SK-N-SH treated with all-trans-retinoic acid at 6 μM for 48 hours (cell line): ENCODE measurements around the gene FAM228B.
"Not testable (repeated sequence)": the region's sequence is repeated elsewhere in the genome, so short reads cannot be mapped to it uniquely, and the experiment has no call there.

Source experiments
- ATAC-seq: fragments of 200-7000 bp; cut with Tn5 transposase; 3 replicates; pipeline ENCODE4 v1.9.1; 2020; ENCODE audit warnings: mild to moderate bottlenecking, moderate library complexity
- ARNTL ChIP-seq: fragments of 450-650 bp; formaldehyde crosslinking; IDR thresholded peaks from 2 replicates; pipeline ENCODE4 v1.5.0; 2020; ENCODE audit warnings: low read depth, mild to moderate bottlenecking, moderate library complexity, borderline replicate concordance
- ESRRG ChIP-seq: fragments of 250-450 bp; sonication (Bioruptor Pico); IDR thresholded peaks from 2 replicates; pipeline ENCODE4 v1.6.1; 2021; ENCODE audit warnings: mild to moderate bottlenecking
- GLIS3 ChIP-seq: fragments of 250-450 bp; sonication (Bioruptor Pico); IDR thresholded peaks from 2 replicates; pipeline ENCODE4 v1.5.0; 2020; ENCODE audit warnings: mild to moderate bottlenecking, moderate library complexity
- ISL1 ChIP-seq: fragments of 250-450 bp; sonication (Bioruptor Pico); IDR thresholded peaks from 2 replicates; pipeline ENCODE4 v2.1.2; 2022; ENCODE audit warnings: mild to moderate bottlenecking, moderate library complexity
- OSR1 ChIP-seq: fragments of 250-450 bp; sonication (Bioruptor Pico); IDR thresholded peaks from 2 replicates; pipeline ENCODE4 v1.8.0; 2022; ENCODE audit warnings: moderate library complexity, mild to moderate bottlenecking, inconsistent platforms
- RARB ChIP-seq: fragments of 250-450 bp; sonication (Bioruptor Pico); IDR thresholded peaks from 2 replicates; pipeline ENCODE4 v1.8.0; 2021; ENCODE audit warnings: mild to moderate bottlenecking, moderate library complexity
- TCF4 ChIP-seq: fragments of 250-450 bp; sonication (Bioruptor Pico); IDR thresholded peaks from 2 replicates; pipeline ENCODE4 v1.8.0; 2021; ENCODE audit warnings: mild to moderate bottlenecking, moderate library complexity, borderline replicate concordance
- ZC3H10 ChIP-seq: fragments of 250-450 bp; sonication (Bioruptor Pico); IDR thresholded peaks from 2 replicates; pipeline ENCODE4 v1.5.1; 2021; ENCODE audit warnings: mild to moderate bottlenecking, moderate library complexity
- ZFP3 ChIP-seq: fragments of 250-450 bp; sonication (Bioruptor Pico); IDR thresholded peaks from 2 replicates; pipeline ENCODE4 v1.5.0; 2020; ENCODE audit warnings: mild to moderate bottlenecking, moderate library complexity
- ZFP30 ChIP-seq: fragments of 450-650 bp; formaldehyde crosslinking; IDR thresholded peaks from 2 replicates; pipeline ENCODE4 v1.5.0; 2022; ENCODE audit warnings: mild to moderate bottlenecking, moderate library complexity
- ZNF565 ChIP-seq: fragments of 450-650 bp; formaldehyde crosslinking; conservative IDR thresholded peaks from 2 replicates; pipeline ENCODE4 v1.5.0; 2020; ENCODE audit warnings: low read depth, mild to moderate bottlenecking, moderate library complexity
- ZNF70 ChIP-seq: fragments of 450-650 bp; formaldehyde crosslinking; IDR thresholded peaks from 2 replicates; pipeline ENCODE4 v1.5.0; 2020; ENCODE audit warnings: mild to moderate bottlenecking, moderate library complexity
- ZNF8 ChIP-seq: fragments of 450-650 bp; formaldehyde crosslinking; IDR thresholded peaks from 2 replicates; pipeline ENCODE4 v1.5.0; 2020; ENCODE audit warnings: mild to moderate bottlenecking, moderate library complexity
- TF ChIP-seq, protein P1 (sequence below): fragments of 250-450 bp; sonication (Bioruptor Pico); IDR thresholded peaks from 2 replicates; pipeline ENCODE4 v1.5.1; 2020; ENCODE audit warnings: low read depth, mild to moderate bottlenecking, moderate library complexity
- TF ChIP-seq, protein P2 (sequence below): fragments of 250-450 bp; sonication (Bioruptor Pico); IDR thresholded peaks from 2 replicates; pipeline ENCODE4 v1.8.0; 2021; ENCODE audit warnings: low read depth, mild to moderate bottlenecking, moderate library complexity, borderline replicate concordance
- TF ChIP-seq, protein P3 (sequence below): fragments of 250-450 bp; sonication (Bioruptor Pico); IDR thresholded peaks from 2 replicates; pipeline ENCODE4 v1.8.0; 2020; ENCODE audit warnings: mild to moderate bottlenecking, moderate library complexity, borderline replicate concordance
- TF ChIP-seq, protein P4 (sequence below): fragments of 250-450 bp; sonication (Bioruptor Pico); IDR thresholded peaks from 2 replicates; pipeline ENCODE4 v1.5.0; 2020; ENCODE audit warnings: mild to moderate bottlenecking, moderate library complexity

FAM228B gene

DNA sequence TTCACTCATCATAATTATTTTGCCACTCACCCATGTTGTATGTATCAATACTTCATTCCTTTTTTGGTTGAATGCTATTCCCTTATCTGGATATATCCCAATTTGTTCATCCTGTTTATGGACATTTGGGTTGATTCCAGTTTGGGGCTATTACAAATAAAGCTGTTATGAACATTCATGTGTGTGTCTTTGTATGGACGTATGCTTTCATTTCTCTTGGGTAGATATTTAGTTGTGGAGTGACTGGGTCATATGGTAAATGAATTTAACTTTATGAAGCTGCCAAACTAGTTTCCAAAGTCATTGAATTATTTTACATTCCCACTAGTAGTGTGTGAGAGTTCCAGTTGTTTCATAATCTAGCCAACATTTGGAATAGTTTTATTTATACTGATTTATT, 2.7 kb downstream of the FAM228B start (continued):
- no peak for TF ChIP-seq TCF4

DNA sequence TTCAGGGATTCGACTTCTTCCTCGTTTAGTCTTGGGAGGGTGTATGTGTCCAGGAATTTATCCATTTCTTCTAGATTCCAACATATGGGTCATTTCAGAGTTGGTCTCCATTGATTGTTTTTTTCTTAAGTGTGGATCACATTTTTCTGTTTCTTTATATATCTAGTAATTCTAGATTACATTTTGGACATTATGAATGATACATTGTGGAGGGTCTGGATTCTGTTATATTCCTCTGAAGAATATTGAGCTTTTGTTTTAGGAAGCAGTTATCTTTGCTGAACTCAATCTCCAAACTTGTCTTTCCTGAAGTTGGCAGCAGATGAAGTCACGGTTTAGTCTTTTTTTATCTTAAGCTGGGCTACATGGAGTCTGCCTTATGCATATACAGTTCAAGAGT, 9.3 kb downstream of the FAM228B start:
- TF ChIP-seq ZFP30 (CRISPR knock-in tag), result no peak
- TF ChIP-seq RARB (CRISPR knock-in tag), result no peak
- TF ChIP-seq ZNF70 (CRISPR knock-in tag), result no peak
- TF ChIP-seq ARNTL, result no peak
- TF ChIP-seq ESRRG, result no peak
- TF ChIP-seq, protein P1, sequence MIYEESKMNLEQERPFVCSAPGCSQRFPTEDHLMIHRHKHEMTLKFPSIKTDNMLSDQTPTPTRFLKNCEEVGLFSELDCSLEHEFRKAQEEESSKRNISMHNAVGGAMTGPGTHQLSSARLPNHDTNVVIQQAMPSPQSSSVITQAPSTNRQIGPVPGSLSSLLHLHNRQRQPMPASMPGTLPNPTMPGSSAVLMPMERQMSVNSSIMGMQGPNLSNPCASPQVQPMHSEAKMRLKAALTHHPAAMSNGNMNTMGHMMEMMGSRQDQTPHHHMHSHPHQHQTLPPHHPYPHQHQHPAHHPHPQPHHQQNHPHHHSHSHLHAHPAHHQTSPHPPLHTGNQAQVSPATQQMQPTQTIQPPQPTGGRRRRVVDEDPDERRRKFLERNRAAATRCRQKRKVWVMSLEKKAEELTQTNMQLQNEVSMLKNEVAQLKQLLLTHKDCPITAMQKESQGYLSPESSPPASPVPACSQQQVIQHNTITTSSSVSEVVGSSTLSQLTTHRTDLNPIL (CRISPR knock-in tag), result no peak
- TF ChIP-seq, protein P2, sequence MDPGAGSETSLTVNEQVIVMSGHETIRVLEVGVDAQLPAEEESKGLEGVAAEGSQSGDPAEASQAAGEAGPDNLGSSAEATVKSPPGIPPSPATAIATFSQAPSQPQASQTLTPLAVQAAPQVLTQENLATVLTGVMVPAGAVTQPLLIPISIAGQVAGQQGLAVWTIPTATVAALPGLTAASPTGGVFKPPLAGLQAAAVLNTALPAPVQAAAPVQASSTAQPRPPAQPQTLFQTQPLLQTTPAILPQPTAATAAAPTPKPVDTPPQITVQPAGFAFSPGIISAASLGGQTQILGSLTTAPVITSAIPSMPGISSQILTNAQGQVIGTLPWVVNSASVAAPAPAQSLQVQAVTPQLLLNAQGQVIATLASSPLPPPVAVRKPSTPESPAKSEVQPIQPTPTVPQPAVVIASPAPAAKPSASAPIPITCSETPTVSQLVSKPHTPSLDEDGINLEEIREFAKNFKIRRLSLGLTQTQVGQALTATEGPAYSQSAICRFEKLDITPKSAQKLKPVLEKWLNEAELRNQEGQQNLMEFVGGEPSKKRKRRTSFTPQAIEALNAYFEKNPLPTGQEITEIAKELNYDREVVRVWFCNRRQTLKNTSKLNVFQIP, result no peak
- no peak for TF ChIP-seq ZNF8 (CRISPR knock-in tag)
- no peak for TF ChIP-seq ZNF565 (CRISPR knock-in tag)
- TF ChIP-seq ZC3H10 (CRISPR knock-in tag), result no peak
- TF ChIP-seq TCF4, result no peak
- no peak for TF ChIP-seq GLIS3 (CRISPR knock-in tag)
- TF ChIP-seq, protein P3, sequence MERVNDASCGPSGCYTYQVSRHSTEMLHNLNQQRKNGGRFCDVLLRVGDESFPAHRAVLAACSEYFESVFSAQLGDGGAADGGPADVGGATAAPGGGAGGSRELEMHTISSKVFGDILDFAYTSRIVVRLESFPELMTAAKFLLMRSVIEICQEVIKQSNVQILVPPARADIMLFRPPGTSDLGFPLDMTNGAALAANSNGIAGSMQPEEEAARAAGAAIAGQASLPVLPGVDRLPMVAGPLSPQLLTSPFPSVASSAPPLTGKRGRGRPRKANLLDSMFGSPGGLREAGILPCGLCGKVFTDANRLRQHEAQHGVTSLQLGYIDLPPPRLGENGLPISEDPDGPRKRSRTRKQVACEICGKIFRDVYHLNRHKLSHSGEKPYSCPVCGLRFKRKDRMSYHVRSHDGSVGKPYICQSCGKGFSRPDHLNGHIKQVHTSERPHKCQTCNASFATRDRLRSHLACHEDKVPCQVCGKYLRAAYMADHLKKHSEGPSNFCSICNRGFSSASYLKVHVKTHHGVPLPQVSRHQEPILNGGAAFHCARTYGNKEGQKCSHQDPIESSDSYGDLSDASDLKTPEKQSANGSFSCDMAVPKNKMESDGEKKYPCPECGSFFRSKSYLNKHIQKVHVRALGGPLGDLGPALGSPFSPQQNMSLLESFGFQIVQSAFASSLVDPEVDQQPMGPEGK (CRISPR knock-in tag), result no peak
- no peak for TF ChIP-seq ZFP3
- no peak for TF ChIP-seq ISL1
- TF ChIP-seq, all 23 proteins: peak for 0
- no peak for ATAC-seq

DNA sequence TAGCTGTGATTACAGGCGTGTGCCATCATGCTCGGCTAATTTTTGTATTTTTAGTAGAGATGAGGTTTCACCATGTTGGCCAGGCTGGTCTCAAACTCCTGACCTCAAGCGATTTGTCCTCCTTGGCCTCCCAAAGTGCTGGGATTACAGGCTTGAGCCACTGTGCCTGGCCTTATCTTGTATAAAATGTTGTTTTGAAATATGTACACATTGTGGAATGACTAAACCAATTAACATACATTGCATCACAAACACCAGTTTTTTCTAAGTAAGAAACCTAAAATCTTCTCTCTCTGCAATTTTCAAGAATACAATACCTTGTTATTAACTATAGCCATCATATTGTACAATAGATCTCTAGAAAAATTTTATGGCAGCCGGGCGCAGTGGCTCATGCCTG, 17.0 kb downstream of the FAM228B start:
- ATAC-seq, result not testable (repeated sequence)

DNA sequence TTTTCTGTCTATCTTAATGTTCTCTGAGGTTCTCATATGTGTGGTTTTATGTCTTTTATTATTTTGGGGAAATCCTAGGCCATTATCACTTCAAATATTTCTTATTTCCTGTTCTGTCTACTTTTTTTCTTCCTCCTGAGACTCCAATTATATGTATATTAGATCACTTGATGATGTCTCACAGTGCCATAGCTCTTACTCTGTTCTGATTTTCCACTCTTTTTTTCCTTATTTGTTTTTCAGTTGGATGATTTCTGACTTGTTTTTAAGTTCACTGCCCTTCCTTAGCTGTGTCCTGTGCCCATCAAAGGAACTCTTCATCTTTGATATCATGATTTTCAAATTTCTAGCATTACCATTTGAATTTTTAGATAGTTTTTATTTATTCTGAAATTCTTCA, 24.1 kb downstream of the FAM228B start:
- ATAC-seq, result no peak
- TF ChIP-seq OSR1 (CRISPR knock-in tag), result no peak
- TF ChIP-seq, protein P1 (CRISPR knock-in tag), result no peak
- no peak for TF ChIP-seq ZNF565 (CRISPR knock-in tag)

DNA sequence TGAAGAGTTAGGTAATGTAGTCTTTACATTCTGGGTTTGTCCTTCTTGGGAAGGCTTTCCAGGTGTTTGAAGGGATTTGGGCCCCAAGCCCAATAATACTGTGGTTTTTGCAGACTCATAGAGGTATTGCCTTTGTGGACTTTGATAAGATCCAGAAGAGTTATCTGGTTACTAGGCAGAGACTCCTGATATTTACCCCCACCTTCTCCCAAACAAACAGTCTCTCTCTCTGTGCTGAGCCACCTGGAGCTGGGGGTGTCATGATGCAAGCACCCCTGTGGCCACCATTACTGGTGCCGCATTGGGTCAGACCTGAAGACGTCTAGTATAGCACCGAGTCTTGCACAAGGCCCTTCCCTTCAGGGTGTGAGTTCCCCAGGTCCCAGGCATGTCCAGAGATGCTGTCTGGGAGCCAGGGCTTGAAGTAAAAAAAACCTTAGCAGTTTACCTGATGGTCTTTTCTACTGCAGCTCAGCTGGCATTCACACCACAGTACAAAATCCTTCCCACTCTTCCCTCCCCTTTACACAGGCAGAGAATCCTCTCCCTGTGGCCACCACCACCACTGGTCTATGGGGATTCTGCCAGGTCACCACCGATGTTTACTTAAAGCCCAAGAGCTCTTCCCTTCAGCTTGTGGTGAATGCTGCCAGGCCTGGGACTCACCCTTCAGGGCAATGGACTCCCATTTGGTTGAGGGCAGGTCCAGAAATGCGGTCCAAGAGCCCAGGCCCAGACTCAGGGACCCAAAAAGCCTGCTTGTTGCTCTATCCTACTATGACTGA, 29.3 kb downstream of the FAM228B start:
- TF ChIP-seq ZNF8 (CRISPR knock-in tag), result no peak
- TF ChIP-seq, protein P4, sequence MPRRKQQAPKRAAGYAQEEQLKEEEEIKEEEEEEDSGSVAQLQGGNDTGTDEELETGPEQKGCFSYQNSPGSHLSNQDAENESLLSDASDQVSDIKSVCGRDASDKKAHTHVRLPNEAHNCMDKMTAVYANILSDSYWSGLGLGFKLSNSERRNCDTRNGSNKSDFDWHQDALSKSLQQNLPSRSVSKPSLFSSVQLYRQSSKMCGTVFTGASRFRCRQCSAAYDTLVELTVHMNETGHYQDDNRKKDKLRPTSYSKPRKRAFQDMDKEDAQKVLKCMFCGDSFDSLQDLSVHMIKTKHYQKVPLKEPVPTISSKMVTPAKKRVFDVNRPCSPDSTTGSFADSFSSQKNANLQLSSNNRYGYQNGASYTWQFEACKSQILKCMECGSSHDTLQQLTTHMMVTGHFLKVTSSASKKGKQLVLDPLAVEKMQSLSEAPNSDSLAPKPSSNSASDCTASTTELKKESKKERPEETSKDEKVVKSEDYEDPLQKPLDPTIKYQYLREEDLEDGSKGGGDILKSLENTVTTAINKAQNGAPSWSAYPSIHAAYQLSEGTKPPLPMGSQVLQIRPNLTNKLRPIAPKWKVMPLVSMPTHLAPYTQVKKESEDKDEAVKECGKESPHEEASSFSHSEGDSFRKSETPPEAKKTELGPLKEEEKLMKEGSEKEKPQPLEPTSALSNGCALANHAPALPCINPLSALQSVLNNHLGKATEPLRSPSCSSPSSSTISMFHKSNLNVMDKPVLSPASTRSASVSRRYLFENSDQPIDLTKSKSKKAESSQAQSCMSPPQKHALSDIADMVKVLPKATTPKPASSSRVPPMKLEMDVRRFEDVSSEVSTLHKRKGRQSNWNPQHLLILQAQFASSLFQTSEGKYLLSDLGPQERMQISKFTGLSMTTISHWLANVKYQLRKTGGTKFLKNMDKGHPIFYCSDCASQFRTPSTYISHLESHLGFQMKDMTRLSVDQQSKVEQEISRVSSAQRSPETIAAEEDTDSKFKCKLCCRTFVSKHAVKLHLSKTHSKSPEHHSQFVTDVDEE (CRISPR knock-in tag), result no peak
- ATAC-seq, result no peak
